HCT116 (cell line): ENCODE measurements around the gene TBC1D12. TPM values are rescaled to one million over a fixed set of nuclear protein-coding genes. Genes with fewer than 3 reads are reported as not detected.

Experiments used
- ATAC-seq: fragments of 200-7000 bp; cut with Tn5 transposase; 2 replicates; pipeline ENCODE4 v1.9.1; 2020; ENCODE audit warnings: mild to moderate bottlenecking, moderate library complexity
- BruUV-seq: library from RNA; stranded (reverse); fragments of 400-500 nt; replicated peaks from 2 replicates; lab custom pipeline; 2021; lab: Mats Ljungman, UMichigan
- CTCF ChIA-PET: fragments of 300-600 bp; sonication (Branson Sonifier 250); formaldehyde crosslinking; loops from one replicate; lab custom pipeline; 2021; ENCODE audit warnings: antibody characterized with exemption; lab: Charles Lee
- POLR2A ChIA-PET: fragments of 300-600, 350-600 bp; sonication (Branson Sonifier 250); formaldehyde crosslinking; loops from one replicate; lab custom pipeline; 2021; ENCODE audit warnings: antibody characterized with exemption; lab: Charles Lee
- RAD21 ChIA-PET, 2 experiments: fragments of 300-600 bp; sonication (Branson Sonifier 250); formaldehyde crosslinking; loops; one replicate each; lab custom pipeline; 2023; ENCODE audit warnings: low total read pairs in 2 of 2; ENCODE audit not compliant: uncharacterized antibody in 2 of 2, unreplicated experiment in 2 of 2, low non-redundant PET in 1 of 2; lab: Charles Lee
- DNase-seq: peaks from one replicate; pipeline ENCODE4 v3.0.0-alpha.2; 2010; ENCODE audit warnings: low read depth, low spot score
- H2AFZ ChIP-seq: fragments of 200-600 bp; shearing (Covaris generic), sonication (generic); 2 replicates; pipeline ENCODE4 v1.6.1; 2017; ENCODE audit warnings: low read depth, mixed run types, mixed read lengths, antibody characterized with exemption, low read length; ENCODE audit not compliant: poor library complexity, severe bottlenecking
- H3K27ac ChIP-seq: 2 replicates; pipeline ENCODE4 v1.5.1; 2012; ENCODE audit warnings: low read depth, low read length
- H3K27me3 ChIP-seq: fragments of 200-600 bp; sonication (generic); 2 replicates; pipeline ENCODE4 v1.6.1; 2016; ENCODE audit warnings: mixed run types, low read length, mixed read lengths; ENCODE audit not compliant: insufficient read depth
- H3K36me3 ChIP-seq, 2 experiments: fragments of 200-500 bp in 1 of 2; fragments of 200-600 bp in 1 of 2; sonication (Bioruptor generic) in 1 of 2; sonication (generic) in 1 of 2; 2 replicates each; pipeline versions ENCODE4 v1.5.1 to v1.6.1; 2014 to 2016; ENCODE audit warnings: low read length in 2 of 2, inconsistent platforms in 1 of 2, mixed read lengths in 1 of 2, mixed run types in 1 of 2; ENCODE audit not compliant: insufficient read depth in 2 of 2, control insufficient read depth in 1 of 2
- H3K4me1 ChIP-seq, 2 experiments: fragments of 200-600 bp in 1 of 2; sonication (generic) in 1 of 2; 2 replicates each; pipeline versions ENCODE4 v1.5.1 to v1.6.1; 2012 to 2017; ENCODE audit warnings: low read length in 2 of 2, inconsistent platforms in 1 of 2, mild to moderate bottlenecking in 1 of 2, mixed read lengths in 1 of 2, mixed run types in 1 of 2, moderate library complexity in 1 of 2; ENCODE audit not compliant: insufficient read depth in 2 of 2, control insufficient read depth in 1 of 2
- H3K4me2 ChIP-seq: fragments of 200-600 bp; sonication (generic); 2 replicates; pipeline ENCODE4 v1.6.1; 2017; ENCODE audit warnings: mixed run types, low read length, mixed read lengths
- H3K4me3 ChIP-seq, 2 experiments: fragments of 200-600 bp in 1 of 2; sonication (generic) in 1 of 2; replicated peaks in 1 of 2; 2 replicates each; pipeline ENCODE4 v1.5.1; 2011 to 2016; ENCODE audit warnings: low read length in 2 of 2, control low read depth in 1 of 2, low read depth in 1 of 2, mild to moderate bottlenecking in 1 of 2, mixed read lengths in 1 of 2, mixed run types in 1 of 2
- H3K79me2 ChIP-seq: fragments of 200-600 bp; sonication (generic); 2 replicates; pipeline ENCODE4 v1.6.1; 2017; ENCODE audit warnings: mild to moderate bottlenecking, mixed run types, low read length, moderate library complexity, mixed read lengths; ENCODE audit not compliant: insufficient read depth
- H3K9ac ChIP-seq: fragments of 200-600 bp; sonication (generic); 2 replicates; pipeline ENCODE4 v1.6.1; 2016; ENCODE audit warnings: low read length, mixed read lengths
- H3K9me2 ChIP-seq: fragments of 200-600 bp; sonication (generic), shearing (Covaris generic); 2 replicates; pipeline ENCODE4 v1.6.1; 2017; ENCODE audit warnings: mixed run types, mild to moderate bottlenecking, moderate library complexity; ENCODE audit not compliant: insufficient read depth
- H3K9me3 ChIP-seq, 2 experiments: fragments of 200-500 bp in 1 of 2; fragments of 200-600 bp in 1 of 2; sonication (Bioruptor generic) in 1 of 2; sonication (generic) in 1 of 2; 2 replicates each; pipeline ENCODE4 v1.6.1; 2014 to 2017; ENCODE audit warnings: low read length in 2 of 2, mixed read lengths in 2 of 2, inconsistent platforms in 1 of 2, low read depth in 1 of 2, mild to moderate bottlenecking in 1 of 2, mixed run types in 1 of 2, moderate library complexity in 1 of 2; ENCODE audit not compliant: control insufficient read depth in 1 of 2, insufficient read depth in 1 of 2
- H4K20me1 ChIP-seq: fragments of 200-600 bp; sonication (generic), shearing (Covaris generic); 2 replicates; pipeline ENCODE4 v1.6.1; 2017; ENCODE audit warnings: mixed run types, mild to moderate bottlenecking, moderate library complexity; ENCODE audit not compliant: insufficient read depth
- CBX3 ChIP-seq: IDR thresholded peaks from 2 replicates; pipeline ENCODE4 v1.6.1; 2012; ENCODE audit warnings: low read depth
- CEBPB ChIP-seq: IDR thresholded peaks from 2 replicates; pipeline ENCODE4 v1.6.1; 2012; ENCODE audit warnings: low read depth
- EGR1 ChIP-seq: IDR thresholded peaks from 2 replicates; pipeline ENCODE4 v1.6.1; 2012; ENCODE audit warnings: low read depth
- EZH2 ChIP-seq: fragments of 200-600 bp; sonication (generic); IDR thresholded peaks from 2 replicates; pipeline ENCODE4 v1.6.1; 2017; ENCODE audit warnings: antibody characterized with exemption, mixed run types
- EZH2phosphoT487 ChIP-seq: fragments of 200-600 bp; IDR thresholded peaks from 2 replicates; pipeline ENCODE4 v1.6.1; 2018; ENCODE audit warnings: antibody characterized with exemption, borderline replicate concordance
- FOSL1 ChIP-seq: IDR thresholded peaks from 2 replicates; pipeline ENCODE4 v1.6.1; 2012; ENCODE audit warnings: low read depth
- JUND ChIP-seq: IDR thresholded peaks from 2 replicates; pipeline ENCODE4 v1.6.1; 2012
- MAX ChIP-seq: IDR thresholded peaks from 2 replicates; pipeline ENCODE4 v1.6.1; 2012
- POLR2A ChIP-seq: IDR thresholded peaks from 2 replicates; pipeline ENCODE4 v1.7.0; 2011; ENCODE audit warnings: borderline replicate concordance; ENCODE audit not compliant: insufficient read depth, insufficient read length; ENCODE audit errors: extremely low read depth
- SRF ChIP-seq: IDR thresholded peaks from 2 replicates; pipeline ENCODE4 v1.6.1; 2012; ENCODE audit warnings: low read depth
- YY1 ChIP-seq: IDR thresholded peaks from 2 replicates; pipeline ENCODE4 v1.6.1; 2011; ENCODE audit warnings: low read length, low read depth, moderate library complexity, mild to moderate bottlenecking; ENCODE audit not compliant: insufficient replicate concordance; ENCODE audit errors: extremely low read depth
- ZFX ChIP-seq: fragments of 450-650 bp; IDR thresholded peaks from 2 replicates; pipeline ENCODE4 v1.6.1; 2017
- intact Hi-C: fragments of 100-400 bp; cut with micrococcal nuclease; formaldehyde crosslinking; loops from 2 replicates; pipeline ENCODE4 v1.10.0; 2022
- total RNA-seq: library from RNA; stranded (reverse); gene quantifications from one replicate; pipeline ENCODE4 v1.2.1, GENCODE V29; 2021; ENCODE audit not compliant: unreplicated experiment
- TF ChIP-seq, protein P1 (sequence below), 3 experiments: fragments of 200-600 bp in 1 of 3; sonication (generic) in 1 of 3; IDR thresholded peaks in 2 of 3; conservative IDR thresholded peaks in 1 of 3; 2 replicates each; pipeline ENCODE4 v1.5.1; 2012 to 2017; ENCODE audit warnings: low read depth in 2 of 3, low read length in 2 of 3, antibody characterized with exemption in 1 of 3, borderline replicate concordance in 1 of 3, control low read depth in 1 of 3, mild to moderate bottlenecking in 1 of 3, mixed read lengths in 1 of 3, mixed run types in 1 of 3, moderate library complexity in 1 of 3; ENCODE audit not compliant: insufficient read depth in 1 of 3

The TBC1D12 gene
- total RNA-seq, 1 experiment from 2014 or later = 7.1 TPM

DNA sequence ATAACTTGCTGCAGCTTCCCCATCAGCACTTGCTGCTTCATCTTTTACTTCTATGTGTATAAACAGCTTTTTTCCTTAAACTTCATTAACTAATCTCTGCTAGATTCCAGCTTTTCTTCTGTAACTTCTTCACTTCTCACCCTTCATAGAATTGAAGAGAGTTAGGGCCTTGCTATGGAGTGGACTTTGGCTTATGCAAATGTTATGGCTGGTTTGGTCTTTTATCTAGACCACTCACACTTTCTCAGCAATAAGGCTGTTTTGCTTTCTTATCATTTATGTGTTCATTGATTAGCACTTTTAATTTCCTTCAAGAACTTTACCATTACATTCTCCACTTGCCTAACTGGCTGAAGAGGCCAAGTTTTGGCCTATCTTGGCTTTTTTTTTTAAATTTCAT, 79.1 kb downstream of the TBC1D12 start:
- Histone ChIP-seq H3K27me3 (no peaks in the 10 kb centered on the region), H3K9me3 (0 out of 4 replicates have a peak, but pooled peaks cover 0 to 4% of the 10 kb centered on the region in 2 experiments), H3K4me1 (no peaks in the 10 kb centered on the region), H3K27ac (no peak overlapping the region), H3K9me2 (no peaks in the 10 kb centered on the region), H3K4me3 (no peak overlapping the region), H3K9ac (no peak overlapping the region), H3K4me2 (no peak overlapping the region), H3K36me3 (no peaks in the 10 kb centered on the region), H3K79me2 (peaks cover 4% of the 10 kb centered on the region; the same call in 1 of the 2 replicates), H4K20me1 (no peaks in the 10 kb centered on the region), H2AFZ (no peak overlapping the region)
- CTCF ChIA-PET = no interaction called here
- BruUV-seq = no TSS peak
- POLR2A ChIA-PET = no interaction called here
- RAD21 ChIA-PET = no interaction called here
- intact Hi-C loops = no loop called here
- no peak for ATAC-seq
- TF ChIP-seq EZH2 (no peak), SRF (no peak), JUND (no peak), CBX3 (no peak), EZH2phosphoT487 (no peak), FOSL1 (no peak), POLR2A (no peak), EGR1 (no peak), CEBPB (no peak), ZFX (no peak), YY1 (no peak), MAX (no peak)
- TF ChIP-seq, protein P1, sequence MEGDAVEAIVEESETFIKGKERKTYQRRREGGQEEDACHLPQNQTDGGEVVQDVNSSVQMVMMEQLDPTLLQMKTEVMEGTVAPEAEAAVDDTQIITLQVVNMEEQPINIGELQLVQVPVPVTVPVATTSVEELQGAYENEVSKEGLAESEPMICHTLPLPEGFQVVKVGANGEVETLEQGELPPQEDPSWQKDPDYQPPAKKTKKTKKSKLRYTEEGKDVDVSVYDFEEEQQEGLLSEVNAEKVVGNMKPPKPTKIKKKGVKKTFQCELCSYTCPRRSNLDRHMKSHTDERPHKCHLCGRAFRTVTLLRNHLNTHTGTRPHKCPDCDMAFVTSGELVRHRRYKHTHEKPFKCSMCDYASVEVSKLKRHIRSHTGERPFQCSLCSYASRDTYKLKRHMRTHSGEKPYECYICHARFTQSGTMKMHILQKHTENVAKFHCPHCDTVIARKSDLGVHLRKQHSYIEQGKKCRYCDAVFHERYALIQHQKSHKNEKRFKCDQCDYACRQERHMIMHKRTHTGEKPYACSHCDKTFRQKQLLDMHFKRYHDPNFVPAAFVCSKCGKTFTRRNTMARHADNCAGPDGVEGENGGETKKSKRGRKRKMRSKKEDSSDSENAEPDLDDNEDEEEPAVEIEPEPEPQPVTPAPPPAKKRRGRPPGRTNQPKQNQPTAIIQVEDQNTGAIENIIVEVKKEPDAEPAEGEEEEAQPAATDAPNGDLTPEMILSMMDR (IDR thresholded peaks at IDR 0.05 in 2 of 3, conservative IDR thresholded peaks at IDR 0.05 in 1 of 3; ENCODE audit: borderline replicate concordance in 1 of 3, insufficient read depth in 1 of 3, low read depth in 2 of 3, low read length in 2 of 3) = no peak
- DNase-seq = no peak
